GM12872 (cell line): Measurements from ENCODE around the gene SLC7A7.

Source experiments
- CTCF ChIP-seq: IDR thresholded peaks from 3 replicates; pipeline ENCODE4 v1.5.1; 2011; ENCODE audit warnings: low read depth, mild to moderate bottlenecking, low read length, moderate library complexity; ENCODE audit not compliant: insufficient read depth

SLC7A7 gene

GRCh38 chr14:22733829-22734228 is 81.4 kb downstream of the SLC7A7 start:
- no peak for TF ChIP-seq CTCF

GRCh38 chr14:22726012-22726411 is 89.2 kb downstream of the SLC7A7 start:
- TF ChIP-seq CTCF: no peak

GRCh38 chr14:22723815-22724214 is 91.4 kb downstream of the SLC7A7 start:
- TF ChIP-seq CTCF: no peak
